Fibroblast of lung (primary cell): ENCODE data around the gene MMP11. TPM values are rescaled to one million over a fixed set of nuclear protein-coding genes. Genes with fewer than 3 reads are reported as not detected.

Experiments used
- DNase-seq, 2 donors: peaks; one replicate each; pipeline versions ENCODE4 v3.0.0 to v3.0.0-alpha.2; 2010; ENCODE audit warnings: low read depth in 2 of 2
- H2AFZ ChIP-seq: 2 replicates; pipeline ENCODE4 v1.5.1; 2012; ENCODE audit warnings: low read length, control low read depth, inconsistent platforms
- H3K27ac ChIP-seq: 2 replicates; pipeline ENCODE4 v1.5.1; 2011; ENCODE audit warnings: low read length, control low read depth; ENCODE audit not compliant: insufficient read depth
- H3K27me3 ChIP-seq: 2 replicates; pipeline ENCODE4 v1.5.1; 2011; ENCODE audit warnings: mild to moderate bottlenecking, low read length; ENCODE audit not compliant: control insufficient read depth, insufficient read depth
- H3K36me3 ChIP-seq: 2 replicates; pipeline ENCODE4 v1.5.1; 2011; ENCODE audit warnings: low read length; ENCODE audit not compliant: control insufficient read depth, insufficient read depth
- H3K4me1 ChIP-seq: 2 replicates; pipeline ENCODE4 v1.5.1; 2011; ENCODE audit warnings: low read length; ENCODE audit not compliant: control insufficient read depth, insufficient read depth; ENCODE audit errors: extremely low read depth
- H3K4me2 ChIP-seq: 2 replicates; pipeline ENCODE4 v1.5.1; 2011; ENCODE audit warnings: low read length, control low read depth; ENCODE audit not compliant: insufficient read depth; ENCODE audit errors: extremely low read depth
- H3K4me3 ChIP-seq, 4 experiments: fragments of 200-600 bp in 1 of 4; sonication (generic) in 1 of 4; replicated peaks in 1 of 4; 2 replicates each; pipeline ENCODE4 v1.5.1; 2011 to 2016; ENCODE audit warnings: low read length in 4 of 4, low read depth in 3 of 4, mild to moderate bottlenecking in 3 of 4, control low read depth in 2 of 4, inconsistent platforms in 1 of 4, mixed read lengths in 1 of 4; ENCODE audit not compliant: insufficient read depth in 1 of 4; ENCODE audit errors: control extremely low read depth in 1 of 4
- H3K79me2 ChIP-seq: 2 replicates; pipeline ENCODE4 v1.5.1; 2012; ENCODE audit warnings: mild to moderate bottlenecking, low read length, inconsistent platforms; ENCODE audit not compliant: control insufficient read depth, insufficient read depth
- H3K9ac ChIP-seq: 2 replicates; pipeline ENCODE4 v1.5.1; 2011; ENCODE audit warnings: mild to moderate bottlenecking, low read length, control low read depth; ENCODE audit not compliant: insufficient read depth
- H3K9me3 ChIP-seq: 2 replicates; pipeline ENCODE4 v1.5.1; 2012; ENCODE audit warnings: low read depth, low read length; ENCODE audit not compliant: control insufficient read depth, insufficient read depth
- H4K20me1 ChIP-seq: 2 replicates; pipeline ENCODE4 v1.5.1; 2011; ENCODE audit warnings: low read length; ENCODE audit not compliant: control insufficient read depth, insufficient read depth; ENCODE audit errors: extremely low read depth
- CTCF ChIP-seq, 2 donors: IDR thresholded peaks in 1 of 2; conservative IDR thresholded peaks in 1 of 2; 1 replicate in 1 of 2; 2 replicates in 1 of 2; pipeline ENCODE4 v1.5.1; 2011 to 2012; ENCODE audit warnings: low read length in 2 of 2, control low read depth in 1 of 2, inconsistent platforms in 1 of 2, low read depth in 1 of 2, mild to moderate bottlenecking in 1 of 2
- EZH2 ChIP-seq: IDR thresholded peaks from 2 replicates; pipeline ENCODE4 v1.5.1; 2012; ENCODE audit warnings: low read length, control low read depth, mild to moderate bottlenecking; ENCODE audit errors: missing control alignments
- polyA plus RNA-seq, 2 donors: library from polyadenylated mRNA; depleted of rRNA in 1 of 2; stranded (reverse) in 1 of 2; unstranded in 1 of 2; fragments of >200 nt; gene quantifications; 2 replicates each; pipeline ENCODE4 v1.2.1, GENCODE V29; 2011 to 2012; ENCODE audit warnings: missing spikeins in 1 of 2
- total RNA-seq: library from RNA; depleted of rRNA; stranded (reverse); fragments of >200 nt; gene quantifications from 2 replicates; pipeline ENCODE4 v1.2.1, GENCODE V29; 2014

The MMP11 gene
- total and polyA plus RNA-seq, 2 donors (not counting 1 experiment from before 2014, with no cell fraction given): 4.5 to 8.8 TPM

GRCh38 chr22:23812378-23812777, 39.7 kb downstream of the MMP11 start:
- H3K36me3 ChIP-seq: peaks cover 12% of the 10 kb centered on the region
- no peak overlapping the region for H2AFZ ChIP-seq
- H3K4me1 ChIP-seq: no peaks in the 10 kb centered on the region
- no peaks in the 10 kb centered on the region for H4K20me1 ChIP-seq
- H3K27me3 ChIP-seq: no peaks in the 10 kb centered on the region
- H3K9ac ChIP-seq: no peak overlapping the region
- no peak for TF ChIP-seq EZH2
- no peak for TF ChIP-seq CTCF (conservative IDR thresholded peaks at IDR 0.05 in 1 of 2, IDR thresholded peaks at IDR 0.05 in 1 of 2; ENCODE audit: low read depth in 1 of 2, low read length in 2 of 2)
- H3K79me2 ChIP-seq: no peaks in the 10 kb centered on the region
- no peak overlapping the region for H3K4me3 ChIP-seq
- DNase-seq: no peak
- H3K9me3 ChIP-seq: no peaks in the 10 kb centered on the region
- no peak overlapping the region for H3K27ac ChIP-seq
- H3K4me2 ChIP-seq: no peak overlapping the region

GRCh38 chr22:23815541-23816155, 43.0 kb downstream of the MMP11 start:
- Histone ChIP-seq H3K27ac (no peak overlapping the region), H3K36me3 (peaks cover 12% of the 10 kb centered on the region), H3K79me2 (no peaks in the 10 kb centered on the region), H3K9me3 (no peaks in the 10 kb centered on the region), H4K20me1 (no peaks in the 10 kb centered on the region), H3K4me2 (no peak overlapping the region), H3K9ac (no peak overlapping the region), H2AFZ (no peak overlapping the region), H3K27me3 (no peaks in the 10 kb centered on the region), H3K4me3 (no peak overlapping the region), H3K4me1 (no peaks in the 10 kb centered on the region)
- no peak for TF ChIP-seq EZH2
- no peak for TF ChIP-seq CTCF (conservative IDR thresholded peaks at IDR 0.05 in 1 of 2, IDR thresholded peaks at IDR 0.05 in 1 of 2; ENCODE audit: low read depth in 1 of 2, low read length in 2 of 2)
- no peak for DNase-seq

GRCh38 chr22:23816156-23816976, 43.7 kb downstream of the MMP11 start:
- no peaks in the 10 kb centered on the region for H3K27me3 ChIP-seq
- H3K4me1 ChIP-seq: no peaks in the 10 kb centered on the region
- DNase-seq: no peak
- H3K4me2 ChIP-seq: no peak overlapping the region
- no peak overlapping the region for H3K9ac ChIP-seq
- no peaks in the 10 kb centered on the region for H3K79me2 ChIP-seq
- no peak overlapping the region for H3K4me3 ChIP-seq
- TF ChIP-seq EZH2 (no peak), CTCF (conservative IDR thresholded peaks at IDR 0.05 in 1 of 2, IDR thresholded peaks at IDR 0.05 in 1 of 2; ENCODE audit: low read depth in 1 of 2, low read length in 2 of 2) (no peak)
- H2AFZ ChIP-seq: no peak overlapping the region
- peaks cover 13% of the 10 kb centered on the region for H3K36me3 ChIP-seq
- no peak overlapping the region for H3K27ac ChIP-seq
- H4K20me1 ChIP-seq: no peaks in the 10 kb centered on the region
- H3K9me3 ChIP-seq: no peaks in the 10 kb centered on the region
